GM21576 (cell line): ENCODE measurements around the gene COL18A1.

ENCODE experiments used
- ATAC-seq: cut with Tn5 transposase; IDR thresholded peaks from one replicate; pipeline ENCODE4 v1.9.1; 2021; ENCODE audit warnings: mild to moderate bottlenecking, moderate library complexity; ENCODE audit not compliant: unreplicated experiment

COL18A1 gene

GRCh38 chr21:45396620-45396995, 8.4 kb upstream of the COL18A1 start:
- no peak for ATAC-seq

GRCh38 chr21:45397381-45397780, 7.6 kb upstream of the COL18A1 start:
- ATAC-seq = no peak

GRCh38 chr21:45401054-45401518, 3.9 kb upstream of the COL18A1 start:
- no peak for ATAC-seq

DNA sequence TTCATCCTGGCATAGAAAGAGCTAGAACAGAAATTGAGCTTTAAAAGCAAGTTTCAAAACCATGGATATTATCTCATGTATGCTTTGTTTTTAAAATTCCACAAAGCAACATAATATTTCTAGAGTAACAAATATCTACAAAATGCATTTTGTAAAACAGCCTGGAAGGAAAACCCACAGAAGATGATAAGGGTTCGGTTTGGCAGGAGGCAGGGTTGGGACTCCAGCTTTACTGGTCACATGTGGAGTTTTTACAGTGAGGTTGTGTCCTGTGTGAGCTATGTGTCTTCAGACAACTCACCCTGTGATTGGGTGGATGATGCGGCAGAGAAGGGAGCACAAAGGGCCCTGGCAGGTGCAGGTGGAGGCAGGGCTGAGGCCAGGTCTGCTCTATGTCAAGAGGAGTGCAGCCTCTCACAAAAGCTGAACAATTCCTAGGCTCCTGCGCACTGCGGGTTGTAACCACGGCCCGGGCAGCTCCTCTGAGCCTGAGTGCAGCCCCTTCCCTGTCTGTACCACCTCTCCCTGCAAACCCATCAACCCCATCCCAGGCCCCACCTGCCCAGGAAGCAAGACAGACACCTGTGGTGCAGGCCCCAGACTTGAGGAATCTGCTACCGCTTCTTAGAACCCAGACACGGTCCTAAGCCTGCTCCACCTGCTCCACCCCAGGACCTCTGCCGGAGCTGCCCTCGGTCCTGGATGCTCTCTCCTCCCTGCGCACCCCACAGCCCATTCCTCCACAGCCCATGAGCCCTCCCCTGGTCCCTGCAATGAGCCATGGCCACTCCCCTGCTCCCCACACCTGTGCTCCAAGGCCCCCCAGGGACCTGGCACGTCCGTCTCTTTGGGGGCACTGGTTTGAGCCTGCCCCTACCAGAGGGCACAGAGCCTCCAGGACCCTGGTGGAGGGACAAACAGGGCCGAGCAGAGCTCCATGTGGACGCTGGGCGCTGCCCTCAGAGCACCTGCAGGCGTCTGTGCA, 2.8 kb upstream of the COL18A1 start:
- ATAC-seq = no peak

- ATAC-seq = no peak
These were observed 1.7 kb upstream of the COL18A1 start for GRCh38 chr21:45403133-45403824.

- no peak for ATAC-seq
These were observed 888 bp upstream of the COL18A1 start for GRCh38 chr21:45403825-45404729.

DNA sequence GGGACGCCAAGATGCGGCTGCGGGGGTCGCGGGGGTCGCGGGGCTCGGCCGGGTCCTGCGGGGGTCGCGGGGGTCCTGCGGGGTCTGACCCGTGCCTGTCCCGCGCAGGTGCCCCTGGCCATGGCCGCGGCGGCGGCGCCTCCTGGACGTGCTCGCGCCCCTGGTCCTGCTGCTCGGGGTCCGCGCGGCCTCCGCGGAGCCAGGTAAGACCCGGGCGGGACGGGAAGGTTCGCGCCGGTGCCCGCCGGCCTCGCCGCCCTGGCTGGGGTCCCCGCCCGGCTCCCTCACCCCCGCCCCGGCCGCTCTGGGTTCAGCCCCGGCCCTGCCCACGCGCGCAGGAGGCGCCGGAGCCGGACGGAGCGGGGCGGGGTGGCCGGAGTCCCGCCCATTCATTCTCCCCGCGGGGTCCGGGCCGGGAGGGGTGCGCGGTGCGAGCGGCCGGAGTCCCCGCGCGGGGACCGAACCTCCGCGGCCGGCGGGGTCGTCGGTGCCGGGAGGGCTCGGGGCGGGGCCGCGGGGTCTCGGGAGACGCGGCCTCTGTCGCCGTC, 380 bp downstream of the COL18A1 start:
- no peak for ATAC-seq

DNA sequence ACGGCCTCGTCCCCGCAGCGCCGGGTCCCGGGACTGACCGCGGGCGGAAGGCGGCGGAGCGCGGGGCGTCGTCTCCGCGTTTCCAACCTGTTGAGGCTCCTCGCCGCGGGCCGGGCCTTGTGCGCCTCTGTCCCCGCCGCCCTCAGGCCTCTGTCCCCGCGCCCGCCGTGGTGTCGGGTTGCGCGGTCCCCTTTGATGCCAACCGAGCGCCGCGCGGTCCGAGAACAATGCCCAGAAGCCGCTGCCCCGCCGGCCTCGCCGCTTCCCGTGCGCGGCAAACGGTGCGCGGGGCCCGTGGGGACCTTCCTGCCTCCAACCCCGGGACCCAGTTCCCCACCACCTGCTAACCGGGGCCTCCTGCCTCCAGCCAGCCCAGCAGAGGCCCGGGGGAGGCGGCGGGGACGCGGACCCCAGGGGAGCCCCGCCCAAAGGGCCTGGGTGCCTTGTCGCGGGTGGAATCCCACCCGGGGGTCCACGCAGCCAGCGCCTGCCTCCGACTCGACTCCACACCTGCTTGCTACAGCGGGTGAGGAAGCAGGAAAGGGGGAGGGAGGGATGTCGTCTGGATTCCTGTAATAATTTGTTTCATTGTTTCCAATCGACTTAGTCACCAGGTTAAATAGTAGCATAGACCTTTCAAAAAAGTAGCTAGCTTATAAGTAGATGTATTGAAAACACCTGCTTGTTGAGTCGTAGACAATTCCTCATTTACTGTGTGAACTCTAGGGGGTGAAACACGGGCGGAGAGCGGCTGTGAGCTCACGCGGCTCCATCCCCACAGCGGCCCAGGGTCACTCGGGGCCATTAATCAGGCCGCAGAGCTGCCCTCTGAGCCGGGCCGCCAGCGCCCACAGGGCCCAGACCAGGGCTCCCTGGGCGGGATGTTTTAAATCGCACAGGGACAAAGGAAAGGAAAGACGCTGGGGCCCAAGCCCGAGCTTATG, 1.1 kb downstream of the COL18A1 start:
- no peak for ATAC-seq

GRCh38 chr21:45406801-45407628, 2.0 kb downstream of the COL18A1 start:
- no peak for ATAC-seq

- ATAC-seq = no peak
These were observed 2.8 kb downstream of the COL18A1 start for GRCh38 chr21:45407629-45408247.

- no peak for ATAC-seq
These were observed 3.4 kb downstream of the COL18A1 start for GRCh38 chr21:45408271-45408791.

- ATAC-seq = no peak
These were observed 3.9 kb downstream of the COL18A1 start for GRCh38 chr21:45408801-45409261.

DNA sequence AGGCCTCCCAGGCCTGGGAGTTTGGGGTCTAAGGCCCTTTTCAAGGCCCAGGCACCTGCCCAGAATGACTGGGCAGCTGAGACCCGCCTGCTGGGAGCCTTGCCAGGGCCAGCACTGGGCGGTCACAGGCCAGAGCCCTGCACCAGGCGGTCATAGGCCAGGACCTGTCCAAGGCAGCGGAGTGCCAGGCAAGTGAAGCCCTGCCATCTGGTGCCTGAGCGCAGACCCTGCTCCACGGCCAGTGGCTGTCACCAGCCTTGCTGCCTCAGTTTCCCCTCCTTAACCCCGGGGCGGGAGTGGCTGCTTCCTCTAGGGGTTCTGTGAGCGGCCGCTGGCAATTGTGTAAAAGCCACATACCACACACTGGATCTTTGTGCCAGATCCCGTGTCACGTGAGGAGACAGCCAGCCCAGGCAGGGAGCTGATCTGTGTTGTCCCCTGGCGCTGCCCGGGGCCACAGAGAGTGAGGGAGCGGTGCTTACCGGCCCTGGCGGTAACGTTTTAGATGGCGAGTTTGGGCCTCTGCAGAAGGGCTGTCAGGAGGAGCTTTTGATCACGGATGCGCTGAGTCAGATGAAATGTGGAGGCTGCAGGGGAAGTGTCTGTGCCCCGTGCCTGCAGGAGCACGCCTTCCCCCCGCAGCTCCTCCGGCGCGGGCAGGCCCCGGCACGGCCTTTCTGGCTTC, 4.6 kb downstream of the COL18A1 start:
- no peak for ATAC-seq

DNA sequence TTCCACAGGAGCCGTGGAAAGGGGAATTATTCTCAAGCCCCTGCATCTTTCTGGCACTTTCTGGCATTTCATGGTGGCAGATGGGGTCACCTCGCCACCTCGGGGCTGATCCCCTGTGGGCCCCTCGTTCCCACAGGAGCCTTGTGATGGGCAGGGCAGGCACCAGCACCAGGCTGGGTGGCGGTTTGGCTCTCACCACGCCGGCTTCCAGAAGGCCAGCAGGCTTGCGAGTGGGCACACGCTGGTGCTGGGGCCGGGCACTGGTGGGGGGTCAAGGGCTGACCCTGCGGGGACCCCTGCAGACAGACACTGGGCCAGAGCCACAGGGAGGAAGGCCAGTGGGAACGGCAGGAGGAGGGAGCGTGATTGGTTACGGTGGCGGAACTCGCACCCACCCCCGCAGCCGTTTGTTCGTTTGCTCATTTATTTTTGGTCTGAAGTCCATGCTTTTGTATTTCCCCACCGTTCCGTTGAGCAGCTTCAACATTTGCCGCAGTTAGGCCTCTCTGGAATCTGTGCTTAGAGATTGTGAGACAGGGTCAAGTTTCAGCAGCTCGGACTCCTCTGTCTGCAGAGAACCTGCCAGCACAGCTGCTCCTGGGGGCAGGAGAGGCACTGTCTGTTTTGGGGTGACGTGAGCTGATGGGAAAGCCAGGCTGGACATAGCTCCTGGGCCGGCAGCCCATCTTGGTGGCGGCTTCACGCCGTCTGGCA, 5.3 kb downstream of the COL18A1 start:
- no peak for ATAC-seq

- no peak for ATAC-seq
These were observed 6.2 kb downstream of the COL18A1 start for GRCh38 chr21:45410865-45411809.

DNA sequence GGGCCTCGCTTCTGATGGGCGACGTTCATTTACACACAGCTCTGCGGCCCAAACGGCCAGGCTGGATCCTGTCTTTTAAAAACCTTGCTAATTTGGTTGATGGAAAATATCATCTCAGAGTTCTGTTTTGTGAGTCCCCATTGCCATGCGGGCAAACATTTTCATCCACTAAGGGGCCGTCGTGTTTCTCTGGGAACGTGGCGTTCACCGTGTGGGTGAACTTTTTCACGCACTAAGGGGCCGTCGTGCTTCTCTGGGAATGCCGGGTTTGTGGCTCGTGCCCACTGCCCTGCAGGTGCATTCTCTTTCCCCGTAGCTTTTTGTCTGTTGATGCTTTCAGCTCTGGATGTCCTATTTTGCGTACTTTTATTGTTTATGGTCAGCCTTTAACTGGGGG, 6.8 kb downstream of the COL18A1 start:
- ATAC-seq = no peak
